ENCODE measurements around the gene PANK2. TPM values are rescaled to one million over a fixed set of nuclear protein-coding genes. Genes with fewer than 3 reads are reported as not detected.

Gene PANK2
- total RNA-seq, 5 donors from 2014 or later (not counting 1 experiment from before 2014, with no cell fraction given), result 45.0 to 67.0 (median 63.6) TPM

DNA sequence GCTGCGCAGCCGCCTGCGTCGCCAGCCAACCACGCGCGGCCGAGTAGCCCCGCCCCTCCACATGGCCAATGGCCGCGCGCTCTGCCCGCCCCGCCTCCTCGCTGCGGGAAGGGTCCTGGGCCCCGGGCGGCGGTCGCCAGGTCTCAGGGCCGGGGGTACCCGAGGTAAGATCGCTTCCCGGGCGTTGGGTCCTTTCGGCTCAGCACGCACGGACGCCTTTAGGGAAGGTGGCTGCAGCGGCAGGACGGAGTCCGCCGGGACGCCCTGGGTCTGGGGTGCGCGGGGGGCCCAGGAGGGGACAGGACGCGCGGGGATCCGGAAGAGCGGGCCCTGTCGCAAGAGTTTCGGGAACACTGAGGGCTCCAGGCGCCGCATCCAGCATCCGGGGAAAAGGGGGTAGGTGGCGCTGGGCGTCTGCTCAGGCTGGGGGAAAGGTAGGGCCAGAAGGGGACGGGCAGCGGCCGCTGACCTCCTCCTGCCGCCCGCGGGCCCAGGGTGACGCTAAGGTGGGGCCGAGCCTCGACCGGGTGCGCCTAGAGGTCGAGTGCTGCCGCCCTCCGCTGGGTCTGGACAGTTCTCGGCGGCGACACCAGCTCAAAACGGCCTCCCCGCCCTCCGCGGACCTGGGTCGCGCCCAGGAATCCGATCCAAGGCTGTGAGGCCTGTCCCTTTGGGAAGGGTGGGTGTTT lies 42.3 kb upstream of the PANK2 start, which contains the start of gene MAVS:
Gene MAVS, plus strand, starts transcription at position 95 of the 689 bp plus-strand sequence. CDS start 7,791 bp downstream, outside the sequence.
- no peaks in the 10 kb centered on the region for H3K9me3 Mint-ChIP-seq
- no peaks in the 10 kb centered on the region for H3K27me3 Mint-ChIP-seq
- Histone ChIP-seq H3K27ac (ENCODE audit: low read length) (peak within 1 kb of the TSS; percentile 84), H3K4me1 (ENCODE audit: control insufficient read depth in 1 of 2, extremely low read depth in 1 of 2, insufficient read depth in 2 of 2, low read length in 2 of 2) (peaks cover 2 to 27% of the 10 kb centered on the region in 2 experiments), H3K4me3 (ENCODE audit: control insufficient read depth in 1 of 2, extremely low read depth in 1 of 2, low read length in 1 of 2) (peak within 1 kb of the TSS; percentile 73 to 98), H3K9me3 (no peaks in the 10 kb centered on the region), H3K27me3 (replicated peaks in 1 of 2; ENCODE audit: control insufficient read depth in 2 of 2, extremely low read depth in 1 of 2, insufficient read depth in 2 of 2, low read length in 1 of 2) (no peaks in the 10 kb centered on the region), H3K36me3 (ENCODE audit: control insufficient read depth in 2 of 2, extremely low read depth in 1 of 2, insufficient read depth in 1 of 2, low read length in 1 of 2) (no peaks in the 10 kb centered on the region)
- peak in 33 of 35 experiments; percentile 61 to 91 (median 78) for DNase-seq
- peak; percentile 99 to 100 (median 99) for ATAC-seq (replicated peaks in 1 of 4)
- peak within 1 kb of the TSS; percentile 80 to 91 for H3K27ac Mint-ChIP-seq
- under 1% methylated on average over 65 of the region's 72 CpGs for WGBS (ENCODE audit: insufficient coverage)
- POLR2A ChIA-PET, result no interaction called here
- peak within 1 kb of the TSS; percentile 85 to 90 (median 86) for H3K4me3 Mint-ChIP-seq
- CTCF ChIA-PET, result no interaction called here
- no peaks in the 10 kb centered on the region for H3K36me3 Mint-ChIP-seq
- peaks cover 27 to 31% (median 27%) of the 10 kb centered on the region in 3 donors for H3K4me1 Mint-ChIP-seq

DNA sequence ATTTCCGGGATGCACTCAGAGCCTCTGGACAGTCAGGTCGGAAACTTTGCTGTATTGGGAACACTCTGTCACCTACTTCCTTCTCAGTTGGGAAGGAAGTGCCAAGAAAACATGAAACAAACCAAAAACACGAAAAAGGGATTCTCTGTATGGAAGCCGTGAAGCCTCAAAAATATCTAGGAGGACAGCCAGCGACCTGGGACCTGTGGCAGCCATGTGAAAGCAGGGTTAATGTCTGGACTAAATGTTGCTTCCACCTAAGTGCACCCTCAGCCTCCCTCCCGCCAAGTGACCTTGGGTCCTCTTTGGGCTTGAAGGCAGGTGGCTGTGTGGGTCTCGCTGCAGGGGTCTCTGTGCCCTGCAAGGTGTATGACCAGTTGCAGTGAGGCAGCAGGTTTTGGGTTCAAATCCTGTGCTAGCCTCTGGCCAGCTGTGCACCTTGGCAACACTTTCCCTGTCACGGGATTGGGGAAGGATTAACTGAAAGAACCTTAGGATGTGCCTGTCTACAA lies 41.7 kb upstream of the PANK2 start:
- DNase-seq (no peak), ATAC-seq (replicated peaks in 1 of 4) (no peak)
- Mint-ChIP-seq H3K36me3 (no peaks in the 10 kb centered on the region), H3K27ac (peak overlapping the region; percentile 80 to 91), H3K27me3 (no peaks in the 10 kb centered on the region), H3K9me3 (no peaks in the 10 kb centered on the region), H3K4me1 (peaks cover 27 to 34% (median 27%) of the 10 kb centered on the region in 3 donors), H3K4me3 (peak overlapping the region; percentile 85 to 90 (median 86))
- no peaks in the 10 kb centered on the region for H3K27me3 ChIP-seq (replicated peaks in 1 of 2; ENCODE audit: control insufficient read depth in 2 of 2, extremely low read depth in 1 of 2, insufficient read depth in 2 of 2, low read length in 1 of 2)
- POLR2A ChIA-PET, result no interaction called here
- WGBS (ENCODE audit: insufficient coverage), result 45% methylated on average over 5 of the region's 8 CpGs
- H3K4me1 ChIP-seq (ENCODE audit: control insufficient read depth in 1 of 2, extremely low read depth in 1 of 2, insufficient read depth in 2 of 2, low read length in 2 of 2), result peaks cover 2 to 27% of the 10 kb centered on the region in 2 experiments
- CTCF ChIA-PET, result no interaction called here
- no peaks in the 10 kb centered on the region for H3K9me3 ChIP-seq
- no peaks in the 10 kb centered on the region for H3K36me3 ChIP-seq (ENCODE audit: control insufficient read depth in 2 of 2, extremely low read depth in 1 of 2, insufficient read depth in 1 of 2, low read length in 1 of 2)
- peak overlapping the region; percentile 73 to 98 for H3K4me3 ChIP-seq (ENCODE audit: control insufficient read depth in 1 of 2, extremely low read depth in 1 of 2, low read length in 1 of 2)
- H3K27ac ChIP-seq (ENCODE audit: low read length), result peak overlapping the region; percentile 75

DNA sequence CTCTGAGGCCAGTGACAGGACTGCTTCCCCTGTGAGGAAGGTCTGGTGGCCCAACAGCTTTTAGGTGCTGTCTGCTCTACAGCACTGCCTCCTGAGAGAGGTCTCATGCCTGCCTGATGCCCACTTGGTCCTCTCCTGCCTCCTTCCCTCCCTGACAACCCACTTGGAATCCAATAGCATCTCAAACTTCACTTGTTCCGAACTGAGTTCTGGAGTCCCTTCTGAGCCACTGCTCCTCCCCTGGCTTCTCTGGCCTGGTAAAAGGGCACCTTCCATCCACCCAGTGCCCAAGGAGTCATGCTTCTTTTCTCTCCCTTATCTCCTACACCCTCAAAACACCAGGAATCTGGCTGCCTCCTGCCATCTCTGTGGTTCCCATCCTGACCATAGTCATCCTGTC lies 40.6 kb upstream of the PANK2 start:
- H3K9me3 ChIP-seq, result no peaks in the 10 kb centered on the region
- no peaks in the 10 kb centered on the region for H3K36me3 Mint-ChIP-seq
- H3K4me1 ChIP-seq (ENCODE audit: control insufficient read depth in 1 of 2, extremely low read depth in 1 of 2, insufficient read depth in 2 of 2, low read length in 2 of 2), result peaks cover 2 to 27% of the 10 kb centered on the region in 2 experiments
- ChIA-PET POLR2A (interaction anchor here (0.6 kb wide), 2 partner anchors 82 to 1290 kb away, joined by 3 read pairs; no protein-coding TSS in a partner anchor), CTCF (interaction anchor here in 1 of 2 donors (0.6 kb wide), 1 partner anchor 116 kb away, joined by 4 read pairs; no protein-coding TSS in a partner anchor)
- peak overlapping the region; percentile 75 to 82 for H3K27ac Mint-ChIP-seq
- no peaks in the 10 kb centered on the region for H3K27me3 ChIP-seq (replicated peaks in 1 of 2; ENCODE audit: control insufficient read depth in 2 of 2, extremely low read depth in 1 of 2, insufficient read depth in 2 of 2, low read length in 1 of 2)
- no peaks in the 10 kb centered on the region for H3K27me3 Mint-ChIP-seq
- no peak for DNase-seq
- peak overlapping the region; percentile 85 to 90 (median 86) for H3K4me3 Mint-ChIP-seq
- no peaks in the 10 kb centered on the region for H3K9me3 Mint-ChIP-seq
- WGBS (ENCODE audit: insufficient coverage), result 89% methylated on average over 1 of the region's 1 CpG
- H3K27ac ChIP-seq (ENCODE audit: low read length), result no peak overlapping the region
- no peak overlapping the region for H3K4me3 ChIP-seq (ENCODE audit: control insufficient read depth in 1 of 2, extremely low read depth in 1 of 2, low read length in 1 of 2)
- H3K36me3 ChIP-seq (ENCODE audit: control insufficient read depth in 2 of 2, extremely low read depth in 1 of 2, insufficient read depth in 1 of 2, low read length in 1 of 2), result no peaks in the 10 kb centered on the region
- peaks cover 27 to 34% (median 27%) of the 10 kb centered on the region in 3 donors for H3K4me1 Mint-ChIP-seq
- ATAC-seq (replicated peaks in 1 of 4), result no peak

DNA sequence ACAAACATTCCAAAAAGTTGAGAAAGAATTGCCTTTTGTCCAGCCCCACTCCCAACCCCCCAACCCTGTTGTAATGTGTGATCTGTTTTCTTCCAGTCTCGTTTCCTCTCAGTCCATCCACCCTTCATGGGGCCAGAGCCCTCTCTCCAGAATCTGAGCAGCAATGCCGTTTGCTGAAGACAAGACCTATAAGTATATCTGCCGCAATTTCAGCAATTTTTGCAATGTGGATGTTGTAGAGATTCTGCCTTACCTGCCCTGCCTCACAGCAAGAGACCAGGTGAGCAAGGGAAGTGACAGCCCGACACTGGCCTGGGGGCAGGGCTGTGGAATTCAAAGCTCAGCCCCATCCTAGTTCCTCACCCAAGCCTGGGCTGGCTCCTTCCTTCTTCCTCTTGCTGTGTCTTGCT lies 34.7 kb upstream of the PANK2 start:
- Mint-ChIP-seq H3K27me3 (no peaks in the 10 kb centered on the region), H3K9me3 (no peaks in the 10 kb centered on the region), H3K36me3 (peaks cover 15% of the 10 kb centered on the region), H3K4me1 (peaks cover 11 to 19% (median 18%) of the 10 kb centered on the region in 3 donors), H3K27ac (peak overlapping the region in 1 of 2 donors; percentile 43), H3K4me3 (no peak overlapping the region)
- DNase-seq, result no peak
- Histone ChIP-seq H3K4me1 (ENCODE audit: control insufficient read depth in 1 of 2, extremely low read depth in 1 of 2, insufficient read depth in 2 of 2, low read length in 2 of 2) (peaks cover 0 to 10% of the 10 kb centered on the region in 2 experiments), H3K4me3 (ENCODE audit: control insufficient read depth in 1 of 2, extremely low read depth in 1 of 2, low read length in 1 of 2) (no peak overlapping the region), H3K36me3 (ENCODE audit: control insufficient read depth in 2 of 2, extremely low read depth in 1 of 2, insufficient read depth in 1 of 2, low read length in 1 of 2) (peaks cover 9 to 33% of the 10 kb centered on the region in 2 donors), H3K9me3 (no peaks in the 10 kb centered on the region), H3K27ac (ENCODE audit: low read length) (no peak overlapping the region), H3K27me3 (replicated peaks in 1 of 2; ENCODE audit: control insufficient read depth in 2 of 2, extremely low read depth in 1 of 2, insufficient read depth in 2 of 2, low read length in 1 of 2) (no peaks in the 10 kb centered on the region)
- WGBS (ENCODE audit: insufficient coverage), result no CpG with 5 or more reads among the region's 4 CpGs
- POLR2A ChIA-PET, result interaction anchor here (0.6 to 0.7 kb wide), 2 partner anchors 9 to 1279 kb away, joined by 5 to 8 read pairs; no protein-coding TSS in a partner anchor
- CTCF ChIA-PET, result interaction anchor here (0.6 to 1.6 kb wide), 16 partner anchors 28 to 294 kb away, joined by 3 to 6 read pairs (median 4); partner anchors contain the start of genes CENPB (in 2 of the 2) and AP5S1 (in 1 of the 2)
- peak in 1 of 4 experiments; percentile 26 for ATAC-seq (replicated peaks in 1 of 4)

DNA sequence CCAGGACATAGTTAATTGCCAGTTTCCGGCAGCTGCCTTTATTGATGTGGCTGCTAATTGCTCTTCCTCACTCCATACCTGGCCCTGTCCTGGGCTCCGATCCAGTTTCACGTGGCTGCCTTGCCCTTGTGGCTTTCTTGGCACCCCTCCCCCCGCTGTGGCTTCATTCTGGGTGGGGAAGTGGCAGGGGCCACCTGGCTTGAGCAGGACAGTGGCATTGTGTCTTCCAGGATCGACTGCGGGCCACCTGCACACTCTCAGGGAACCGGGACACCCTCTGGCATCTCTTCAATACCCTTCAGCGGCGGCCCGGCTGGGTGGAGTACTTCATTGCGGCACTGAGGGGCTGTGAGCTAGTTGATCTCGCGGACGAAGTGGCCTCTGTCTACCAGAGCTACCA lies 31.8 kb upstream of the PANK2 start:
- Histone ChIP-seq H3K27me3 (replicated peaks in 1 of 2; ENCODE audit: control insufficient read depth in 2 of 2, extremely low read depth in 1 of 2, insufficient read depth in 2 of 2, low read length in 1 of 2) (no peaks in the 10 kb centered on the region), H3K36me3 (ENCODE audit: control insufficient read depth in 2 of 2, extremely low read depth in 1 of 2, insufficient read depth in 1 of 2, low read length in 1 of 2) (peaks cover 9 to 50% of the 10 kb centered on the region in 2 donors), H3K4me1 (ENCODE audit: control insufficient read depth in 1 of 2, extremely low read depth in 1 of 2, insufficient read depth in 2 of 2, low read length in 2 of 2) (peaks cover 0 to 12% of the 10 kb centered on the region in 2 experiments), H3K4me3 (ENCODE audit: control insufficient read depth in 1 of 2, extremely low read depth in 1 of 2, low read length in 1 of 2) (no peak overlapping the region), H3K27ac (ENCODE audit: low read length) (no peak overlapping the region), H3K9me3 (no peaks in the 10 kb centered on the region)
- CTCF ChIA-PET, result interaction anchor here (0.5 to 0.6 kb wide), 3 partner anchors 35 to 832 kb away, joined by 3 to 4 read pairs (median 3); no protein-coding TSS in a partner anchor
- Mint-ChIP-seq H3K27ac (no peak overlapping the region), H3K27me3 (no peaks in the 10 kb centered on the region), H3K4me1 (peaks cover 8 to 13% (median 13%) of the 10 kb centered on the region in 3 donors), H3K4me3 (no peak overlapping the region), H3K9me3 (no peaks in the 10 kb centered on the region), H3K36me3 (peaks cover 28% of the 10 kb centered on the region)
- ATAC-seq (replicated peaks in 1 of 4) (no peak), DNase-seq (no peak)
- POLR2A ChIA-PET, result no interaction called here
- 96% methylated on average over 13 of the region's 14 CpGs for WGBS (ENCODE audit: insufficient coverage)

DNA sequence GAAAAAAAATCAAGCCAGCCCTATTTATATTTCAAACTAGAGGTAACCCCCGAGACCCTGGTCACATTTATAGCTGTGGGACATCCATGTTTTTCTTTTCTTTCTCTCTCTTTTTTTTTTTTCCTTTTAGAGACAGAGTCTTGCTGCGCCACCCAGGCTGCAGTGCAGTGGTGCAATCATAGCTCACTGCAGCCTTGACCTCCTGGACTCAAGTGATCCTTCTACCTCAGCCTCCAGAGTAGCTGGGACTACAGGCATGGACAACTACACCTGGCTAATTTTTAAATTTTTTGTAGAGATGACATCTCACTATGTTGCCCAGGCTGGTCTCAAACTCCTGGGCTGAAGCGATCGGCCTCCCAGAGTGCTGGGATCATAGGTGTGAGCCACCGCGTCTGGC lies 30.5 kb upstream of the PANK2 start:
- H3K36me3 Mint-ChIP-seq, result peaks cover 41% of the 10 kb centered on the region
- WGBS (ENCODE audit: insufficient coverage), result 100% methylated on average over 1 of the region's 6 CpGs
- no peaks in the 10 kb centered on the region for H3K9me3 Mint-ChIP-seq
- Histone ChIP-seq H3K4me3 (ENCODE audit: control insufficient read depth in 1 of 2, extremely low read depth in 1 of 2, low read length in 1 of 2) (no peak overlapping the region), H3K27ac (ENCODE audit: low read length) (no peak overlapping the region), H3K4me1 (ENCODE audit: control insufficient read depth in 1 of 2, extremely low read depth in 1 of 2, insufficient read depth in 2 of 2, low read length in 2 of 2) (peaks cover 0 to 12% of the 10 kb centered on the region in 2 experiments), H3K27me3 (replicated peaks in 1 of 2; ENCODE audit: control insufficient read depth in 2 of 2, extremely low read depth in 1 of 2, insufficient read depth in 2 of 2, low read length in 1 of 2) (no peaks in the 10 kb centered on the region), H3K9me3 (no peaks in the 10 kb centered on the region), H3K36me3 (ENCODE audit: control insufficient read depth in 2 of 2, extremely low read depth in 1 of 2, insufficient read depth in 1 of 2, low read length in 1 of 2) (peaks cover 15 to 63% of the 10 kb centered on the region in 2 donors)
- ATAC-seq (replicated peaks in 1 of 4), result no peak
- CTCF ChIA-PET, result no interaction called here
- no peaks in the 10 kb centered on the region for H3K27me3 Mint-ChIP-seq
- no peak for DNase-seq
- H3K4me3 Mint-ChIP-seq, result no peak overlapping the region
- H3K4me1 Mint-ChIP-seq, result peaks cover 8 to 13% (median 13%) of the 10 kb centered on the region in 3 donors
- POLR2A ChIA-PET, result no interaction called here
- H3K27ac Mint-ChIP-seq, result no peak overlapping the region

Data from T-cell (primary cell).